Activated gamma-delta T cell treated with anti-CD3 and anti-CD28 coated beads, Interleukin-2, amount 50 U/mL, for 16 hours (primary cell): ENCODE measurements around the gene MMRN1.

Source experiments
- DNase-seq: peaks from one replicate; pipeline ENCODE4 v3.0.0-alpha.2; 2020; ENCODE audit warnings: low read depth

The MMRN1 gene

GRCh38 chr4:89998469-89999011 lies 103.9 kb downstream of the MMRN1 start:
- no peak for DNase-seq

GRCh38 chr4:90001023-90001422 lies 106.4 kb downstream of the MMRN1 start:
- no peak for DNase-seq

- DNase-seq = no peak
Measured at GRCh38 chr4:90002441-90003062, 107.9 kb downstream of the MMRN1 start.
